GM21367 (cell line): ENCODE data around the gene PPFIA1.

Experiments
- ATAC-seq: cut with Tn5 transposase; IDR thresholded peaks from one replicate; pipeline ENCODE4 v1.9.1; 2021; ENCODE audit not compliant: unreplicated experiment

Gene PPFIA1

GRCh38 chr11:70270104-70270876, at the start of gene PPFIA1:
Gene PPFIA1 (plus strand): TSS chr11:70270690. CDS start chr11:70272173, 1,483 bp downstream.
- peak; percentile 84 for ATAC-seq

GRCh38 chr11:70220920-70221319, 49.6 kb upstream of the PPFIA1 start:
- ATAC-seq, result no peak

GRCh38 chr11:70225681-70226177, 44.8 kb upstream of the PPFIA1 start:
- ATAC-seq, result no peak

GRCh38 chr11:70226183-70226582, 44.3 kb upstream of the PPFIA1 start:
- no peak for ATAC-seq

GRCh38 chr11:70226967-70227366, 43.5 kb upstream of the PPFIA1 start:
- no peak for ATAC-seq

- no peak for ATAC-seq
Measured at GRCh38 chr11:70229737-70230136, 40.8 kb upstream of the PPFIA1 start.

- no peak for ATAC-seq
Measured at GRCh38 chr11:70230151-70230839, 40.2 kb upstream of the PPFIA1 start.

GRCh38 chr11:70230840-70231710, 39.4 kb upstream of the PPFIA1 start:
- ATAC-seq, result no peak

GRCh38 chr11:70233034-70233433, 37.5 kb upstream of the PPFIA1 start:
- no peak for ATAC-seq

GRCh38 chr11:70233511-70233934, 37.0 kb upstream of the PPFIA1 start:
- ATAC-seq, result no peak

- ATAC-seq, result no peak
Measured at GRCh38 chr11:70233962-70234361, 36.5 kb upstream of the PPFIA1 start.

GRCh38 chr11:70240337-70240736, 30.2 kb upstream of the PPFIA1 start:
- no peak for ATAC-seq

GRCh38 chr11:70241709-70242108, 28.8 kb upstream of the PPFIA1 start:
- no peak for ATAC-seq

GRCh38 chr11:70242885-70243284, 27.6 kb upstream of the PPFIA1 start:
- no peak for ATAC-seq

- no peak for ATAC-seq
Measured at GRCh38 chr11:70243912-70244652, 26.4 kb upstream of the PPFIA1 start.

GRCh38 chr11:70244698-70245097, 25.8 kb upstream of the PPFIA1 start:
- ATAC-seq, result no peak

- ATAC-seq, result no peak
Measured at GRCh38 chr11:70246196-70246595, 24.3 kb upstream of the PPFIA1 start.

- ATAC-seq, result no peak
Measured at GRCh38 chr11:70247042-70247709, 23.3 kb upstream of the PPFIA1 start.

GRCh38 chr11:70247710-70248072, 22.8 kb upstream of the PPFIA1 start:
- ATAC-seq, result no peak
